Measurements from ENCODE around the gene NME9. TPM values are rescaled to one million over a fixed set of nuclear protein-coding genes. Genes with fewer than 3 reads are reported as not detected.

Gene NME9
- total and polyA plus RNA-seq, 2 donors from 2014 or later: 0.73 to 3.5 TPM

- intact Hi-C loops (cut with DNase I): no loop called here
- FAIRE-seq: no peak
- no peak overlapping the region for H3K27ac ChIP-seq (ENCODE audit: low read depth in 2 of 2, low read length in 2 of 2)
These were observed 45.0 kb upstream of the NME9 start for GRCh38 chr3:138374573-138375134.

GRCh38 chr3:138373736-138374094, 44.1 kb upstream of the NME9 start:
- FAIRE-seq: no peak
- H3K4me3 ChIP-seq (ENCODE audit: low read length in 3 of 3): no peak overlapping the region
- no peaks in the 10 kb centered on the region for H3K9me3 ChIP-seq (ENCODE audit: control insufficient read depth in 2 of 3, insufficient read depth in 1 of 3, low read length in 3 of 3)
- no peak for DNase-seq
- H3K36me3 ChIP-seq (ENCODE audit: control insufficient read depth in 2 of 3, insufficient read depth in 3 of 3, low read length in 3 of 3): no peaks in the 10 kb centered on the region
- intact Hi-C loops (cut with DNase I): no loop called here
- TF ChIP-seq CTCF (IDR thresholded peaks at IDR 0.05; ENCODE audit: borderline replicate concordance, extremely low read depth, insufficient read depth): no peak
- no peaks in the 10 kb centered on the region for H3K27me3 ChIP-seq (ENCODE audit: control insufficient read depth, insufficient read depth, low read length)
- H3K4me1 ChIP-seq (ENCODE audit: control insufficient read depth in 2 of 3, insufficient read depth in 2 of 3, low read depth in 1 of 3, low read length in 3 of 3): peaks cover 0 to 2% (median 0%) of the 10 kb centered on the region in 3 donors
- H3K27ac ChIP-seq (ENCODE audit: low read depth in 2 of 2, low read length in 2 of 2): no peak overlapping the region
- H3K9ac ChIP-seq (ENCODE audit: low read length in 3 of 3): no peak overlapping the region

More at GRCh38 chr3:138374573-138375134, 45.0 kb upstream of the NME9 start:
- Histone ChIP-seq H3K9me3 (ENCODE audit: control insufficient read depth in 2 of 3, insufficient read depth in 1 of 3, low read length in 3 of 3) (no peaks in the 10 kb centered on the region), H3K27me3 (ENCODE audit: control insufficient read depth, insufficient read depth, low read length) (no peaks in the 10 kb centered on the region), H3K9ac (ENCODE audit: low read length in 3 of 3) (no peak overlapping the region), H3K4me3 (ENCODE audit: low read length in 3 of 3) (no peak overlapping the region), H3K36me3 (ENCODE audit: control insufficient read depth in 2 of 3, insufficient read depth in 3 of 3, low read length in 3 of 3) (no peaks in the 10 kb centered on the region), H3K4me1 (ENCODE audit: control insufficient read depth in 2 of 3, insufficient read depth in 2 of 3, low read depth in 1 of 3, low read length in 3 of 3) (no peaks in the 10 kb centered on the region)
- DNase-seq: peak in 1 of 5 donors; percentile 4
- TF ChIP-seq CTCF (IDR thresholded peaks at IDR 0.05; ENCODE audit: borderline replicate concordance, extremely low read depth, insufficient read depth): no peak

- peak in 1 of 5 donors; percentile 2 for DNase-seq
- H3K4me3 ChIP-seq (ENCODE audit: low read length in 3 of 3): no peak overlapping the region
These were observed 43.6 kb upstream of the NME9 start for GRCh38 chr3:138373087-138373735.

More at GRCh38 chr3:138373087-138373735, 43.6 kb upstream of the NME9 start:
- Histone ChIP-seq H3K4me1 (ENCODE audit: control insufficient read depth in 2 of 3, insufficient read depth in 2 of 3, low read depth in 1 of 3, low read length in 3 of 3) (peaks cover 0 to 4% (median 0%) of the 10 kb centered on the region in 3 donors), H3K36me3 (ENCODE audit: control insufficient read depth in 2 of 3, insufficient read depth in 3 of 3, low read length in 3 of 3) (no peaks in the 10 kb centered on the region), H3K9me3 (ENCODE audit: control insufficient read depth in 2 of 3, insufficient read depth in 1 of 3, low read length in 3 of 3) (no peaks in the 10 kb centered on the region), H3K9ac (ENCODE audit: low read length in 3 of 3) (no peak overlapping the region), H3K27me3 (ENCODE audit: control insufficient read depth, insufficient read depth, low read length) (no peaks in the 10 kb centered on the region), H3K27ac (ENCODE audit: low read depth in 2 of 2, low read length in 2 of 2) (no peak overlapping the region)
- intact Hi-C loops (cut with DNase I): no loop called here
- no peak for FAIRE-seq
- no peak for TF ChIP-seq CTCF (IDR thresholded peaks at IDR 0.05; ENCODE audit: borderline replicate concordance, extremely low read depth, insufficient read depth)

Data from kidney (tissue), 14 donors.